ENCODE data around the gene ZNF548.

The ZNF548 gene

DNA sequence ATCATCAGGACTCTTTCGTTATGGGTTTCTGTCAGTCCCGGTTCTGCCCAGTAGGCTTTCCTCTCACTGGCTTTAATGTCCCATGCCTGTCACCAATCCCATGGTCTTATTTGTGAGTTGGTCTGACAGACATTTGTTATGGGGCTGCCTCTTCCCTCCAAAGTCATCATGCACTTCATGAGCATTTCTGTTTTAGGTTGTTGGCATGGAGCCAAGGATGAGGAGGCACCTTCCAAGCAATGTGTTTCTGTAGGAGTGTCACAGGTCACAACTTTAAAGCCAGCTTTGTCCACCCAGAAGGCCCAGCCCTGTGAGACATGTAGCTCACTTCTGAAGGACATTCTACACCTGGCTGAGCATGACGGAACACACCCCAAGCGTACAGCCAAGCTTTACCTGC lies 29.8 kb downstream of the ZNF548 start:
- no peaks in the 10 kb centered on the region for H3K79me2 ChIP-seq (ENCODE audit: control insufficient read depth, low read length)
- no peaks in the 10 kb centered on the region for H4K20me1 ChIP-seq (ENCODE audit: control insufficient read depth, insufficient read depth, low read depth, low read length)

DNA sequence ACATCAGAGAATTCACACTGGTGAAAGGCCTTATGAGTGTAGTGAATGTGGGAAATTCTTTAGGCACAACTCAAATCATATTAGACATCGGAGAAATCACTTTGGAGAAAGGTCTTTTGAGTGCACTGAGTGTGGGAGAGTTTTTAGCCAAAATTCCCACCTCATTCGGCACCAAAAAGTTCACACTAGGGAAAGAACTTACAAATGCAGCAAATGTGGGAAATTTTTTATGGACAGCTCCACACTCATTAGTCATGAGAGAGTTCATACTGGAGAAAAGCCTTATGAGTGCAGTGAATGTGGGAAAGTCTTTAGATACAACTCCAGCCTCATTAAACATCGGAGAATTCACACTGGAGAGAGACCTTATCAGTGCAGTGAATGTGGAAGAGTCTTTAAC lies 31.4 kb downstream of the ZNF548 start:
- H3K9me2 ChIP-seq (replicated peaks; ENCODE audit: control insufficient read depth, low read length) = no peaks in the 10 kb centered on the region
- no peak overlapping the region for H3K4me3 ChIP-seq (ENCODE audit: low read length)
- no peaks in the 10 kb centered on the region for H3K79me2 ChIP-seq (ENCODE audit: control insufficient read depth, low read length)
- H4K20me1 ChIP-seq (ENCODE audit: control insufficient read depth, insufficient read depth, low read depth, low read length) = no peaks in the 10 kb centered on the region
- H3K36me3 ChIP-seq (ENCODE audit: control insufficient read depth, low read length) = peaks cover 29% of the 10 kb centered on the region
- peaks cover 26% of the 10 kb centered on the region for H3K9me3 ChIP-seq (ENCODE audit: control insufficient read depth, insufficient read depth, low read length)
- H3F3A ChIP-seq (ENCODE audit: control insufficient read depth, insufficient read depth) = no peaks in the 10 kb centered on the region
- no peaks in the 10 kb centered on the region for H3K27me3 ChIP-seq (ENCODE audit: control insufficient read depth, low read length)
- H3K4me1 ChIP-seq (ENCODE audit: control insufficient read depth, low read length) = no peaks in the 10 kb centered on the region
- TF ChIP-seq EZH2phosphoT487 (IDR thresholded peaks at IDR 0.05; ENCODE audit: borderline replicate concordance, low read length) = no peak
- TF ChIP-seq, protein P1, sequence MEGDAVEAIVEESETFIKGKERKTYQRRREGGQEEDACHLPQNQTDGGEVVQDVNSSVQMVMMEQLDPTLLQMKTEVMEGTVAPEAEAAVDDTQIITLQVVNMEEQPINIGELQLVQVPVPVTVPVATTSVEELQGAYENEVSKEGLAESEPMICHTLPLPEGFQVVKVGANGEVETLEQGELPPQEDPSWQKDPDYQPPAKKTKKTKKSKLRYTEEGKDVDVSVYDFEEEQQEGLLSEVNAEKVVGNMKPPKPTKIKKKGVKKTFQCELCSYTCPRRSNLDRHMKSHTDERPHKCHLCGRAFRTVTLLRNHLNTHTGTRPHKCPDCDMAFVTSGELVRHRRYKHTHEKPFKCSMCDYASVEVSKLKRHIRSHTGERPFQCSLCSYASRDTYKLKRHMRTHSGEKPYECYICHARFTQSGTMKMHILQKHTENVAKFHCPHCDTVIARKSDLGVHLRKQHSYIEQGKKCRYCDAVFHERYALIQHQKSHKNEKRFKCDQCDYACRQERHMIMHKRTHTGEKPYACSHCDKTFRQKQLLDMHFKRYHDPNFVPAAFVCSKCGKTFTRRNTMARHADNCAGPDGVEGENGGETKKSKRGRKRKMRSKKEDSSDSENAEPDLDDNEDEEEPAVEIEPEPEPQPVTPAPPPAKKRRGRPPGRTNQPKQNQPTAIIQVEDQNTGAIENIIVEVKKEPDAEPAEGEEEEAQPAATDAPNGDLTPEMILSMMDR (IDR thresholded peaks at IDR 0.05; ENCODE audit: low read depth, low read length, poor library complexity, severe bottlenecking) = no peak
- no peak overlapping the region for H3K4me2 ChIP-seq (ENCODE audit: low read length)
- H3K27ac ChIP-seq (ENCODE audit: low read depth, low read length) = no peak overlapping the region

More for the DNA sequence above, 29.8 kb downstream of the ZNF548 start:
- Histone ChIP-seq H3K9me2 (replicated peaks; ENCODE audit: control insufficient read depth, low read length) (no peaks in the 10 kb centered on the region), H3K9me3 (ENCODE audit: control insufficient read depth, insufficient read depth, low read length) (peaks cover 26% of the 10 kb centered on the region), H3K27ac (ENCODE audit: low read depth, low read length) (no peak overlapping the region), H3K27me3 (ENCODE audit: control insufficient read depth, low read length) (no peaks in the 10 kb centered on the region), H3K4me3 (ENCODE audit: low read length) (no peak overlapping the region), H3K4me1 (ENCODE audit: control insufficient read depth, low read length) (no peaks in the 10 kb centered on the region), H3F3A (ENCODE audit: control insufficient read depth, insufficient read depth) (no peaks in the 10 kb centered on the region), H3K36me3 (ENCODE audit: control insufficient read depth, low read length) (peaks cover 29% of the 10 kb centered on the region), H3K4me2 (ENCODE audit: low read length) (no peak overlapping the region)
- TF ChIP-seq, protein P1 (IDR thresholded peaks at IDR 0.05; ENCODE audit: low read depth, low read length, poor library complexity, severe bottlenecking) = no peak
- no peak for TF ChIP-seq EZH2phosphoT487 (IDR thresholded peaks at IDR 0.05; ENCODE audit: borderline replicate concordance, low read length)

DNA sequence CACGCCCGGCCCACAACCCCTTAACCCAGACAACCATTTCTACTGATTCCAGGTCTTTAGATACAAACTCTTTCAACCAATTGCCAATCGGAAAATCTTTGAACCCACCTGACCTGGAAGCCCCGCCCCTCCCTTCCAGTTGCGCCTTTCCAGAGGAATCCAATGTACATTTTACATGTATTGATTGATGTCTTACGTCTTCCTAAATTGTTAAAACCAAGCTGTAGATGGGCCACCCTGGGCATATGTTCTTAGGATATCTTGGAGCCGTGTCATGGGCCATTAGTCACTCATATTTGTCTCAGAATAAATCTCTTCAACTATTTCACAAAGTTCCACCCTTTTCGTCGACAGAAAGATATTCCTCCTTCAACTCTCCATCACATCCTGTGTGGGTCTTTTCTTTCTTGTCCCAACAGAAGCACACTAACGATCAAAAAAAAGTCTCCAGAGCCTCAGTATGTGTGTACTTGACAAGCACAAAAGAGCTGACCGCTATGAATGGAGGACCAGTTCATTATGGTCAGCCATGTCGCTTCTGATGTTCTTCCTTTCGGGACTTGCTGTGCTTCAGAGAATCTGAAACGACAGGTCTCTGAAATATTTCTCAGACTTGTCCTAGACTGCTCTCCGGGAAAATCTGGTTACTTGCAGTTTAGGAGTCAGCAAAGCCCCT lies 44.9 kb downstream of the ZNF548 start:
- H3F3A ChIP-seq (ENCODE audit: control insufficient read depth, insufficient read depth) = no peaks in the 10 kb centered on the region
- peaks cover 12% of the 10 kb centered on the region for H3K79me2 ChIP-seq (ENCODE audit: control insufficient read depth, low read length)
- peaks cover 16% of the 10 kb centered on the region for H3K4me1 ChIP-seq (ENCODE audit: control insufficient read depth, low read length)
- H3K4me3 ChIP-seq (ENCODE audit: low read length) = peak overlapping the region; percentile 95
- no peaks in the 10 kb centered on the region for H3K27me3 ChIP-seq (ENCODE audit: control insufficient read depth, low read length)
- TF ChIP-seq, protein P1 (IDR thresholded peaks at IDR 0.05; ENCODE audit: low read depth, low read length, poor library complexity, severe bottlenecking) = no peak
- TF ChIP-seq EZH2phosphoT487 (IDR thresholded peaks at IDR 0.05; ENCODE audit: borderline replicate concordance, low read length) = no peak
- no peaks in the 10 kb centered on the region for H3K9me2 ChIP-seq (replicated peaks; ENCODE audit: control insufficient read depth, low read length)
- H3K36me3 ChIP-seq (ENCODE audit: control insufficient read depth, low read length) = peaks cover 8% of the 10 kb centered on the region; the same call in 1 of the 2 replicates
- H3K27ac ChIP-seq (ENCODE audit: low read depth, low read length) = no peak overlapping the region
- peak overlapping the region; percentile 92 for H3K4me2 ChIP-seq (ENCODE audit: low read length)
- peaks cover 28% of the 10 kb centered on the region for H3K9me3 ChIP-seq (ENCODE audit: control insufficient read depth, insufficient read depth, low read length)
- no peaks in the 10 kb centered on the region for H4K20me1 ChIP-seq (ENCODE audit: control insufficient read depth, insufficient read depth, low read depth, low read length)

Data from DOHH2 (cell line).